AG20443 (cell line): ENCODE data around the gene CFAP99.
"Not testable (repeated sequence)": the region's sequence is repeated elsewhere in the genome, so short reads cannot be mapped to it uniquely, and the experiment has no call there.

Experiments used
- DNase-seq: peaks from one replicate; pipeline ENCODE4 v3.0.0; 2012; ENCODE audit warnings: low spot score, mixed read lengths

CFAP99 gene

DNA sequence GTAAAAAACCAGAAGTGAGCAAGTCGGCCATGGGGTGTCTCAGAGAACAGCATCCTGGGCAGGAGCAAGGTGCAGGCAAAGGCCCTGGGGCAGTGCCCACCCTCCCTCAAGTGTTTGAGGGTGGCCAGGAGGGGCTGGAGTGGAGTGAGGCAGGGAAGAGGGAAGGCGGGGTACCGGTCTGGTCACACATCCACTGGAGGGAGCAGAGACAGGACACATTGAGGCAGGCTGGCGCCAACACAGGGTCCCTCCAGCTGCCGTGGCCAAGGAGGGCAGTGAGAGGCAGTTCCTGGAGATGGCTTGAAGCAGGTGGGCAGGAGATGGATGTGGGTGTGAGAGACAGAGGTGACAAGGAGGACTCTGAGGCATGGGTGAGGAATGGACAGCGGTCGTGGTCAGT, 29.8 kb downstream of the CFAP99 start:
- no peak for DNase-seq

DNA sequence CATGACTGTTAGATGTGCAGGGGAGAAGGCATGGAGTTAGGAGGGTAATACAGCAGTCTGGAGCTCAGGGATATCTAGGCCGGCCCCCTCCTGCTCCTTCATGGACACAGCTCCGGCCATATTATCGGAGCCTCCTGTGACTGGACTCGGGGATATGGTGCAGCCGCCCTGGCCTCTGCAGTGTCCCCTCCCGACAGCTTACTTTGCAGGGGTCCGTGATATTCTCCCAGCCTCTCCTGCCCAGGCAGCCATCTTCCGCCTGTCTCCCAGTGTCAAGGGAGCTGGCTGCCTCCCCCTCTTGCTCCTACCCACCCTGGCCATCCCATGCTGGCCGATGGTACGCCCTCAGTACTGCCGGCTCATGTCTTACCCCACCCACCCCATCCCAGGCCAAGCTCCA, 30.3 kb downstream of the CFAP99 start:
- no peak for DNase-seq

DNA sequence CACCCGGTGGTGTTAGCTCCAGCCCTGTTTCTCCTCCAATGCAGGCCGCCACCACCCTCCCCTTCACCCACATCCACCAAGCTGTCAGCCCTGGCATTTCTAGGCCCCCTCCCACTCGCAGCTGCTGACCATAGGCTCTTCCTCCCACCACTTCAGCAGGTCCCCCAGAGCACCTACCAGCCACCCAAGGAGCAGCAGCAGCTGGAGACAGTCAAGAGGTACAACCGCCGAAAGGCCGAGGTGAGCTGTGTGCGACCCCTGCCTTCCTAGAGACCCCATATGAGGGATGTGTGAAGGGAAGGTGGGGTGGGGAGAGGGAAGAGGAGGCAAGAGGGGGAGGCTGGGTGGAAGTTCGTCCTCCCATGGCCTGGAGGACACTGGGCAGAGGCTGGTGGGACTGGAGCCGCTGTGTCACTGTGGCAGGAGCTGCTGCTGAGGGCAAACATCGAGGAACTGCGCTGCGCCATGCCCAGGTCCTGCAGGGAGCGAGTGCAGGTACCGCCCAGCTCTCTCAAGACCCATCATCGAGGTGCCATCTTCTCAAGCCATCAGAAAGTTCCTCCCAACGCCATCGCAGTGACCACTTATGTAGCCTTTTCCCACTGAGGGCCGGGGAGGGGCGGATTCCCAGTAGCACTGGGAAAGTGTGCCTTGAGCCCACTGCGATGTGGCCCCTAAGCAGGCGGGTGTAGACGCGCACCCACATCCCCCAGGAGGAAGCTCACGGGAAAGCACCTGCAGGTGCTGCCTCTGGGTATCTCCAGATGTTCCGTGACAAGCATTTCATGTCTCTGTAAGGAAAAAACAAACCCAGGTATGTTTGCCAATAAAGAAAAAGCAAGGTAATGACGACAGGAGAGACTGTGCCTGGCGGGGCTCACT, 31.0 kb downstream of the CFAP99 start:
- no peak for DNase-seq

DNA sequence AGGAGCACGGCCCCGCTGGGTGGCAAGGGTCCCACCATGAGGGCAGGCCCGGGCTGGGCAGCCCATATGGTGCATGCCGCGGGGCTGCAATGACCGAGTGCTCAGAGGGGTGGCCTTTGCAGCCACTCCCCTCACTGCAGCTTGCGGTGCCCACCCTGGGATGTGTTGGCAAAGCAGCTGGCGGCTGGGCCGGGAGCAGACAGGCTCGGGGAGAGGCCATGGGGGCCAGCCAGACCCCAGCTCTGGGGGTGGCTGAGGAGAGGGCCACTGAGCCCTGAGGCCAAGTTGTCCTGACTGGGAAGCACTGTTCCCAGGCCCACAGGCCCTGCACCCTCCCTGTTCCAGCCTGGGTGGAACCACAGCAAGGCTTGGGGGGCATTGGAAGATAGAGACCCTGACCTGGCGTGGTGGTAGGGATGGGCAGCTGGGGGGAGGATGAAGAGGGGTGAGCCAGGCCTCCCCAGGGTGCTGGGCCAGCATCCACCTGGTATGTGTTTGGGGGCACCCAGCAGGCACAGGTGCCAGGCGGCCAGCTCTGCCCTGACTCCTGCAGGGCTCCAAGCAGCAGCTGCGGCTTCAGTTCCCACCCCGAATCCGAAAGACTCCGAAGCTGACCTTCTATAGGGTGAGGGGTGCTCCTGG, 31.8 kb downstream of the CFAP99 start:
- no peak for DNase-seq

DNA sequence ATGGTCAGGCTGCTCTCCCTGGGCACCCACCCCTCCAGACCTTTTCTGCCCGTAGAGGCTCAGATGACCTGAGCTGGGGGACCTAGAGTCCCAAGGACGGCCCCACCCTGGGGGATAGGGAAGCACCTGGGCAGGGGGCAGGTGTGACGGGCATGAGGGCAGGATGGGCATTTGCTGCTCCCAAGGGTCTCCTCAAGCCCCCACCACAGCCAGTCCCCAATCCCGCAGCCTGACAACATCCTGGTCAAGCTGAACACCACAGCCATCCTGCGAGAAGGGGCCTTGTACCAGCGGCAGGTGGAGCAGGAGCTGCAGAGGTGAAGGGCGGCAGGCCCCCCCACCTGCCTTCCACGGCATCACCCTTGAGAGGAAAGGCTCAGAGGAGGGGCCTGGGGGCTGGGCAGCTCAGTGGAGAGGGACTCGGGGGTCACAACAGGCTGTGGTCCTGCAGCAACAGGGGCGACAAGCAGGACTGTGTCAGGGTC, 32.3 kb downstream of the CFAP99 start:
- no peak for DNase-seq

DNA sequence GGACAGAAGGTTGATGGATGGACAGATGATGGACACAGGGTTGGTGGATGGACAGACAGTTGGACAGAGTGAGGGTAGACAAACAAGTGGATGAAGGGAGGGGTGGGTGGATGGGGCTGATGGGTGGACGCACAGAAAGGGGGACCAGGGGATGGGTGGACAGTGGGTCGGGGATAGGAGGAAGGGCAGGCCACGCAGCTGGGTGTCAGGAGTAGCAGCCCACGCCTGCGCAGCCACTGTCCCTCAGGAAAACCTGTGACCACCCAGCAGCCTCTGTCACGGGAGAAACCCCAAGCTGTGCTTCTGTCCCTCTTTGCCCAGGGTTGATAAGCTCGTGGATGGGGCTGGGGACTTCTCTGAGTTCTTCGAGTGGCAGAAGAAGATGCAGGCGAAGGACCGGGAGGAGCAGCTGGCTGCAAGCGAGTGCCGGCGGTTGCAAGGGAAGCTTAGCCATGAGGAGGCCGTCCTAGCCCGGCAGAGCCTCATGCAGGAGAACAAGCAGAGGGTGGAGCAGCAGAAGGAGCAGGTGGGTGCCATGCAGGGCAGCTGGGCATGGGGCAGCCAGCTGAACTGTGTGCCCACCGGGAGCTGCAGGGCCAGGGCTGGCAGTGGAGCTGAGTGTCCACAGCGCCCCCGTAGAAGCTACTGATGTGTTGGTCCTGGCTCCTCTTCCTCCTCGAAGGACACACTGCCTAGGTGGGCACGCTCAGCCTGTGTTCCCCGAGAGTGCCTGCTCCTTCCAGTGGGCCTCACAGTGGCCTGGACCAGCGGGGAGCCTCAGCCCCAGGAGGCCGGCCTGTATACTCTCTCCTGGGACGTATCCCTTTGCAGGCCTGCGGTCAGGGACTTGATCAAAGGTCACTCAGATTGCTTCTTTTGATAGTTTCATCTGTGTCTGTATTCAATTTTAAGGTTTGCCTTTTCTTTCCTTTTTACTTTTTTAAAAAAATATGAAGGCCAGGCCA, 33.3 kb downstream of the CFAP99 start:
- DNase-seq = no peak

DNA sequence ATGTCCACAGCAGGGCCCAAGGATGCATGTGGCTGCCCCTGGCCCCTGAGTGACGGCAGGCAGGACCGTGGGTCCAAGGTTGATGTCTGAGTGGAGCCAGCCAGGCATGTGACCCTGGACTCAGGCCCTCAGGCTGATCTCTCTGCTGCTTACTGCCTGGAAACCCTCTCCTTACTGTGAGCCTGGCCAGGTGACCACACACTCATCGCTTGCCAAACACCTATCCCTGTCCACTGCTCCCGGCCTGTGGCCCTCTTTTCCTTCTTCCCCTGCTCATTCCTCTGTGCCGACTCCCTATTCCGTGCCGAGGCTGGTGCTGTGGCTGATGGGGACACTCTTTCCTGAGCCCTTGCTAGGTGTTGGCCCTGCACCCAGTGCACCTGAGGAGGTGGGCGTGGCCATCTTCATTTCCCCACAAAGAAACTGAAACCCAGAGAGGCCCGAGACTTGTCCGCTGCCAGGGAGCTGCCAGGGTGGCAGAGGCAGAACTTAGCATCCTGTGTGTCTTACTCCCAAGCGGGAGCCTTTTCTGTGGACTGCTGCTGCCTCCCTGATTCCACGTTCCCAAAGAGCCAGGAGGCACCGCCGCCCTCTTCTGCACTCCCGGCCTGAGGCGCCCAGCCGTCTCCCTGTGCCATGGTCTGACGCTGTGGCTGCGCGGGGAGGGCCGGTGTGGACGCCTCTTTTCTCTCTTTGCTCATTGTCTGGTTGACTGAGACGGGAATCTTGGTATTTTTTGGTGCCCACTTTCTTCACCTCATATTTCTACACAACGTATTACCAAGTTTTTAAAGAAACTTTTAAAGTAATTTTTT, 38.9 kb downstream of the CFAP99 start:
- DNase-seq = no peak

DNA sequence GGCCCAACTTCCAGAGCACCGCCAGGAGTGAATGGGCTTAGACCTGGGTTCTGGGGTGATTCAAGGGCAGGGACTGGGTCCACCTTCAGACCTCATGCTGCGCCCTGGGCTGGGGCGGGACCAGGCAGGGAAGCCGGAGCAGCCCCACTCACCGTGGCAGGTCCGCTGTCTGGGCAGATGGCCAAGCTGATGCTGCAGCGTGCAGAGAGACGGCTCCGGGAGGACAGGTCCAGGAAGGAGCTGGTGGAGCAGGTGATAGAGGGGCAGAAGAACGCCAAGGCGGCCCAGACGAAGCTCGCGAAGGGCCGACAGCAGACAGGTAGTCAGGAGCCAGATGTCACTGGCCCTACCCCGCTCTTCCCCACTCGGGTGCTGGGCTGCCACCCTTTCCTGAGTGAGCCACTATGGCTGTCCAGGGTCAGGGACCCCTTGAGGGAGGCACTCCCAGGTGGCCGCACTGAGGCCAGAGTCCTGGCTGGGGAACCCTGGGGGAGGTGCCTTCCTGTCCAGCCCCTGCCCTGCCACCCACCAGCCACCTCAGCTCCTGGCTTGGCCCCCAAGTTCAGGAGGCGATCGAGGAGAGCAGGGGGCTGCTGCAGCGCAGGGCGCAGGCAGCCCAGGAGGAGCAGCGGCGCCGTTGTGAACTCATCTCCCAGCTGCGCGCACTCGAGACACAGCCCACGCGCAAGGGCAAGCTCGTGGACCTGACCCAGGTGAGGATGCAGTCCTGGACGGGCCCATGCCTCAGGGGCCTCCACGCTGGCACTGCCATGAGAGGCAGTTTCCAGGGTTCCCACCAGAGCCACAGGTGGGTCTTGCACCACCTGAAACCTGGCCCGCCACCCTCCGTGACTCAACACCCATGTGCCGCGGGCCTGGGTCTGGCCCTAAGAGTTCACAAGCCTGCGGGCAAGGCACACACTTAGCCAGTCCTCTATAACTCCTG, 40.1 kb downstream of the CFAP99 start:
- DNase-seq = no peak

DNA sequence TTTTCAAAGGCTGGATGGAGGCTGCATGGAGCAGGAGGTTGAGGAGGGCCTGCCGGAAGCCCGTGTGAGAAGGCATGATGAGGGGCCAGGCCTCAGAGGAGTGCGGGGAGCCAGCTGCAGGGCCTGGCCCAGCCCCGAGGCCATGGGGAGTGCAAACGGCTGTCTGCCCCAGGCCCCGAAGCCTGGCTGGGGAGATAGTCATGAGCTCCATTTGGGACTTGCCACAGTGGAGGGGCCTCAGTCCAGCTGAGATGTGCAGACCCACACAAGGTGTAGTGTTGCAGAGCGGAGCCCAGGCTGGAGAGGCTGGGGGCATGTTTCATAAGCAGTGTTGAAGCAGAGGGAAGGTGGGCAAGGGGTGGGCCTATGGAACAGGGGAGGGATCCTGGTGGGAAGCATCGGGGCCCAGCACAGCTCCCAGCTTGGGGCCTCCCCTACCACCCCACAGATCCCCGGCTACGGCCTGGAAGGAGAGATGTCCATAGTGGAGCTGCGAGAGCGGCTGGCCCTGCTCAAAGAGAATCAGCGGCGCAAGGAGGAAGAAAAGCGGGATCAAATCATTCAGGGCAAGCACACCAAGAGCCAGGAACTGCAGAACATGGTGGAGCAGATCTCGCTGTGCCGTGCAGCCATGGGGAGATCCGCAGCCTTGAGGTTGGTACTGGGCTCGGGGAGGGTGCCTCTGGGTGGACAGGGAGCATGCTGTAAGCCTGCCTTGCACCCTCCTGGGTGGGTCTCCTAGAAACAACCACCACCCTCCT, 41.0 kb downstream of the CFAP99 start:
- DNase-seq = no peak

DNA sequence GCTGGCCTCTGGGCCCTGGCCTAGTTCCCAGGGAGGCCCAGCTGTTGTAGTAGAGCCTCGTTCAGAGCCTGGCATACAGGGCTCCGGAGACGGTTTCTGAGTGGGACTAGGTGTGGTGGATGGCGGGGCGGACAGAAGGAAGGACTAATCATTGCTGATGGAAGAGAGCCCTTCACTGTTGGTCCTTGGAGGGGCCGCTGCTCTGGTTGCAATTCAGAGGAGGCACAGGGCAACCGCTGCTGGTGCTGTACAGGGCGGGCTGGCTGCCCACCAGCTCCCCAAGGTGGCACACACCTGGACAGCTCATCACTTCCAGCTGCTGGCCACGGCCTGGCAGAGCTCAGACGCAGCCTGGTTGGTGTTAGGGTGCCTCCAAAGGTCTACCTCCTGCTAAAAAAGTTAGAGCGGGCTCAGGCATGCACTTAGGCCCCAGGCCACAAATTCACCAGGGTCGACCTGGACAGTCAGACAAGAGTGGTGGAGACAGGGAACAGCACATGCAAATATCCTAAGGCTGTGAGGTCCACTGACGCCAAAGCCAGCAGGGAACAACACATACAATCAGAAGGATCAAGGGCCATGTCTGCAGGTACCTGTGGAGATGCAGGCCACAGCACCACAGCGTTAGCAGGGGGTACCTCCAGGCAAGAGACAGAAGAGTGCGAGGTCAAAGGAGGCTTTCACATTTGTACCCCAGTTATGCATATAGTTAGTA, 42.6 kb downstream of the CFAP99 start:
- DNase-seq = no peak

DNA sequence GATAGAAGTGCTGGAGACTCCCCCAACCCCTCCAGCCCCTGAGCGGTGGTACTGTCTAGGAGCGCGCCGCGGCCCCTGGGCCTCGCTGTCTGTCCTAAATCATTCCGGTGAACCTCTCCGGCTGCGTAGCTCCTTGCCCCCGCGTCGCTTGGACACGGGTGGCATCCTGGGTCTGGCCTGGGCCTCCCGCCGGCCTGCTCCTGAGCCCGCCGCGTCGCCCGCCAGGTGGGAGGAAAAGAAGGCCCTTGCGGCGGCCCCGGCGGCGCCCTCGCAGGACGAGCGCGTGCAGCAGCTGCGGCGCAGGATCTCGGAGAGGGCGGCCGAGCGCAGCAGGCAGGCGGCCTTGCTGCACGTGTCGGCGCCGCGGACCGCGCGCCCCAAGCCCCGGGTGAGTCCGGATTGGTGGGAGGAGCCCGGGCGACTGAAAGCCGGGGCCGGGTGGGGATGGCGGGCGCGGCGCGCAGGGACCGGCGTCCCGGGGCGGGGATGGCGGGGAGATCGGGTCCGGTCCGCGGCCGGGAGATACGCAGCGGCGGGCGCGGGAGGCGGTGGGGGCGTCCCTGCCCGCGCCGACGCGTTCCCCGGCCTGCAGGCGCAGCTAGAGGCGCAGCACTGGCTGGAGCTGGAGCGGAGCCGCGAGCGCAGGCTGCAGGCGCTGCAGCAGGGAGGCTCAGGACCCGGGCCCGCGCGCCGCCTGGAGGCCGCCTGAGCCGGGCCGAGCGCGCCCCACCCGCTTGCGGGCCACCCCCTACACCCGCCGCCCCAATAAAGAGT, 43.6 kb downstream of the CFAP99 start:
- DNase-seq = peak; percentile 92

DNA sequence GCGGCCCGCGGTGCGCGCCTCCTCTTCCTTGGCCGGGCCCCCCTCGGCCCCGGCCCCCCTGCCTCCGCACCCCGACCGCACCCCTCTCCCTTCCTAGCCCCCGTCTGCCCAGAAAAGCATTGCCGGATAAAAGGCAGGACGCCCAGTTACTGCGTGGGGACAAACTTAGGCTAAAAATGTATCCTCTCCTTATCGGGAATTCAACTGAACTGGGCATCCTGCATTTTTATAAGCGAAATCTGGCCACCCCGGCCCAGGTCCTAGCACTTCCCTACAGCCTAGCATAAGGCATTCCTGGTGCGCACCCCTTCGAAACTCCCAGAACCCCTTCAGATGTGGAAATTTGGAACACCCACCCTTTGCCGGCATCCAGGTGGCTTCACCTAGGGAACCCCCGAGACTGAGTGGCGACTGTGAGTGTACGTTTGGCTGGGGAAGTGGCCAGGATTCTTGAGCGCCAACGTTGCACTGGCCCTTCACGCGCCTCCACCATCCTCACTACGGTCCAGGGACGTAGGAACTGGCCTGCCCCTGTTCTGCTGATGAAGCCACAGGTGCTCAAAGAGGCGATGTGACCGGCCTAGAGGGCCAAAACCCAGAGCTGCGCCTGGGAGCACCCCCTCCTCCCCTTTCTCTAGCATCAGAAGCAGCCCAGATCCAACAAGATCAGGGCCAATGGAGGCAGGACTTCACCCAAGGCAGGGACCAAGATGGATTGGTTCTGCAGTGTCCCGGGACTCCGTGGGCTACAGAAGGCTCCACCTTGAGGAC, 44.4 kb downstream of the CFAP99 start:
- DNase-seq = no peak

DNA sequence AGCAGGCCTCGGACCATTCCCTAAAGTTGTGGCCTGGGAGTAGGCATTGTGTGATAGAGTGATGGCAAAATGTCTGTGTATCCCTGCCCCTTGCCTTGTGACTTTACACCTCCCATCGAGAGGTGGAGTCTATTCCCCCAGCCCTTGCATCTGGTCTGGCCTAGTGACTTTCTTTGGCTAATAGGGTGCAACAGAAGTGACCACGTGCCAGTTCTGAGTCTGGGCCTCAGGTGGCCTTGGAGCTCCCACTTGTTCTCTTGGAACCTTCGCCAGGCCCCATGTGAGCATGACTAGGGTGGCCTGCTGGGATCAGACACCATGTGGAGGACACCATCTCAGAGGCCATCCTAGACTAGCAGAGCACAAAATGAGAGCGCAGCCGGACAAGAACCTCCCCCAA, 46.3 kb downstream of the CFAP99 start:
- DNase-seq = no peak

DNA sequence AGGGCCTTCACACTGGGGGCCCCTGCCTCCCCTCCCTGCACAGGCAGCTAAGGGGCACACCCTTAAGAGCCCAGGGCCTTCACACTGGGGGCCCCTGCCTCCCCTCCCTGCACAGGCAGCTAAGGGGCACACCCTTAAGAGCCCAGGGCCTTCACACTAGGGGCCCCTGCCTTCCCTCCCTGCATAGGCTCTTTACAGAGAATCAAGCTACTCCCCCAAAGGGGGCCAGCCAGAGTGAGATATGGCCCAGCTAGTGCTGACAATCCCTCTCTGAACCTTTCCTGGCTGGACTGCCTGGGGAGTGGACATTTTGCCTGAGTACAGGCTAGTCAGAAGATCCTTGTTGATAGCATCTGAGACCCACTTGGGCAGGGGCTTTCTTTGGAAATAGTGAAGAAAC, 46.8 kb downstream of the CFAP99 start:
- not testable (repeated sequence) for DNase-seq

DNA sequence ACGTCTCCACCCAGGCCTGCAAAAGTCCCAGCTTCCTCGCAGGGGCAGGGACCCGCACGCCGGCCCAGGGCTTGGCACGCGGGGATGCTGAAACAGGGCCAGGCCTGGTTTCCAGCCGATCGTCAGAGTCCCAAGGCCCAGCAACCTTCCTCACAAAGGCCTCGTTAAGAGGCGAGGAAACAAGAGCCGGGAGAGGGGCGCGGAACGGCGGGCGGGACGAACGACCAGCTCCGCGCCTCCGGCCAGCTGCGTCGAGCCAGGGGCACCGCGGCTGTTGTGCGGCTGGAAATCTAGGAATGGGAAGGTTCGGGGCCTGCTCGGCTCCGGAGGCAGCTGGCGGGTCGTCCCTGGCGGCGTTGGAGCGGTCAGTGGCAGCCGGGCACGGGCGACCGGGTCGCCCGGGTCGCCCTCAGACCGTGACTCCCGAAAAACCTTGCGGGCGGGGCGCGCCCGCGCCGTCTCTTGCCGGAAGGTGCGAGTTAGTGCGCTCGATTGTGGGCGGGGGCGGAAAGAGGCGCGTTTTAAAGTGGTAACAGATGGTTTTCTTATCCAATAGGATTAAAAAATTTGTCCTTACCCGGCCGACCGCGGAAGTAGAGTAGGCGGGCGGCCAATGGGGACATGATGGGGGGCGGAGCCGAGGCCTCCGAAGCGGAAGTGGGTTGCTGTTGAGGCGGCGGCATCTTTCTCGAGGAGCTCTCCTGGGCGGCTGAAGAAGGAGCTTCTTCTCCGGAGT, 49.9 kb downstream of the CFAP99 start, which contains the start of gene RNF4:
RNF4 (plus strand) TSS at position 651 of the 736 bp plus-strand sequence. CDS start 21,388 bp downstream, outside the sequence.
- DNase-seq = peak; percentile 98
